ENCODE results near the gene CTCF. TPM values are rescaled to one million over a fixed set of nuclear protein-coding genes. Genes with fewer than 3 reads are reported as not detected.

Gene CTCF
- total and polyA plus RNA-seq, 2 experiments from 2014 or later, result 64.5 to 72.3 TPM

GRCh38 chr16:67548265-67549126 lies 13.8 kb upstream of the CTCF start:
- no peak overlapping the region for H3K27ac Mint-ChIP-seq
- no peaks in the 10 kb centered on the region for H3K36me3 ChIP-seq (ENCODE audit: insufficient read depth)
- no peaks in the 10 kb centered on the region; the same call in 1 of the 2 replicates for H3K79me2 ChIP-seq (replicated peaks; ENCODE audit: insufficient read depth)
- no peaks in the 10 kb centered on the region for H3K27me3 ChIP-seq (ENCODE audit: insufficient read depth)
- H3K4me2 ChIP-seq, result no peak overlapping the region
- DNase-seq (ENCODE audit: low spot score) (no peak), ATAC-seq (no peak)
- TF ChIP-seq JUNB (IDR thresholded peaks at IDR 0.05; ENCODE audit: unreplicated experiment), result no peak
- TF ChIP-seq REST (IDR thresholded peaks at IDR 0.05; ENCODE audit: unreplicated experiment), result no peak
- no peak for TF ChIP-seq ZNF331 (CRISPR knock-in tag; IDR thresholded peaks at IDR 0.05; ENCODE audit: low read depth)
- no peak for TF ChIP-seq ETS1 (IDR thresholded peaks at IDR 0.05)
- TF ChIP-seq ZNF462 (CRISPR knock-in tag; IDR thresholded peaks at IDR 0.05), result no peak
- no peak for TF ChIP-seq STAT1 (IDR thresholded peaks at IDR 0.05; ENCODE audit: unreplicated experiment)
- no peak for TF ChIP-seq EZH2phosphoT487 (IDR thresholded peaks at IDR 0.05; ENCODE audit: unreplicated experiment)
- TF ChIP-seq CREB1 (CRISPR knock-in tag; IDR thresholded peaks at IDR 0.05; ENCODE audit: low read depth), result no peak
- no peak for TF ChIP-seq EZH2 (IDR thresholded peaks at IDR 0.05; ENCODE audit: low read depth, unreplicated experiment)
- no peak for TF ChIP-seq CTCF (conservative IDR thresholded peaks at IDR 0.05; ENCODE audit: low read depth in 2 of 2)
- TF ChIP-seq ZNF114 (CRISPR knock-in tag; IDR thresholded peaks at IDR 0.05), result no peak
- no peak for TF ChIP-seq NANOG (IDR thresholded peaks at IDR 0.05; ENCODE audit: borderline replicate concordance)
- TF ChIP-seq POLR2AphosphoS5 (IDR thresholded peaks at IDR 0.05; ENCODE audit: low read depth), result no peak
- no peak overlapping the region for H3K27ac ChIP-seq (ENCODE audit: low read depth)
- H3K4me1 ChIP-seq (ENCODE audit: insufficient read depth), result no peaks in the 10 kb centered on the region; the same call in 1 of the 2 replicates
- H3K4me3 ChIP-seq, result no peak overlapping the region
- H4K20me1 ChIP-seq (replicated peaks; ENCODE audit: insufficient read depth), result peaks cover 13% of the 10 kb centered on the region
- H2AFZ ChIP-seq, result no peak overlapping the region
- no peak overlapping the region for H3K4me3 Mint-ChIP-seq
- H3K9me3 Mint-ChIP-seq, result no peaks in the 10 kb centered on the region; the same call in 2 of the 3 replicates
- H3K36me3 Mint-ChIP-seq (ENCODE audit: low read depth), result no peaks in the 10 kb centered on the region; the same call in 2 of the 3 replicates
- peaks cover 28% of the 10 kb centered on the region for H3K27me3 Mint-ChIP-seq (ENCODE audit: insufficient read depth, low read depth, poor library complexity)
- H3F3A ChIP-seq (replicated peaks; ENCODE audit: low read depth), result peaks cover 3% of the 10 kb centered on the region; the same call in 1 of the 2 replicates
- H3K4me1 Mint-ChIP-seq, result peaks cover 23% of the 10 kb centered on the region
- no peaks in the 10 kb centered on the region for H3K9me2 ChIP-seq (ENCODE audit: insufficient read depth)
